Thyroid gland (tissue), 4 donors: ENCODE measurements around the gene SMURF1. TPM values are rescaled to one million over a fixed set of nuclear protein-coding genes. Genes with fewer than 3 reads are reported as not detected.

Source experiments
- DNase-seq, 2 donors: peaks; one replicate each; pipeline ENCODE4 v3.0.0-alpha.2; 2019
- H3K27ac ChIP-seq, 3 donors: fragments of 200-600 bp; sonication (generic); 1 replicate in 2 of 3; 2 replicates in 1 of 3; pipeline ENCODE4 v1.5.1; 2016 to 2019; ENCODE audit warnings: mild to moderate bottlenecking in 1 of 3, moderate library complexity in 1 of 3
- H3K27me3 ChIP-seq: fragments of 200-600 bp; sonication (generic); one replicate; pipeline ENCODE4 v1.5.1; 2019
- H3K36me3 ChIP-seq, 2 donors: fragments of 200-600 bp; sonication (generic); one replicate each; pipeline ENCODE4 v1.5.1; 2016 to 2019
- H3K4me1 ChIP-seq, 2 donors: fragments of 200-600 bp; sonication (generic); one replicate each; pipeline ENCODE4 v1.5.1; 2017 to 2019
- H3K4me3 ChIP-seq, 3 donors: fragments of 200-600 bp; sonication (generic); replicated peaks in 1 of 3; 1 replicate in 2 of 3; 2 replicates in 1 of 3; pipeline ENCODE4 v1.5.1; 2016; ENCODE audit warnings: mild to moderate bottlenecking in 1 of 3
- H3K9me3 ChIP-seq: fragments of 200-600 bp; sonication (generic); one replicate; pipeline ENCODE4 v1.5.1; 2017
- CTCF ChIP-seq, 6 experiments: fragments of 200-600 bp in 3 of 6; fragments of 450-650 bp in 3 of 6; sonication (generic) in 3 of 6; IDR thresholded peaks; one replicate each; pipeline ENCODE4 v1.5.1; 2016 to 2019; ENCODE audit warnings: antibody characterized with exemption in 6 of 6, mild to moderate bottlenecking in 2 of 6, inconsistent platforms in 1 of 6, moderate library complexity in 1 of 6
- POLR2A ChIP-seq, 2 donors: fragments of 450-650 bp; IDR thresholded peaks; one replicate each; pipeline ENCODE4 v1.6.1; 2017; ENCODE audit warnings: antibody characterized with exemption in 2 of 2, mild to moderate bottlenecking in 2 of 2, moderate library complexity in 1 of 2
- WGBS, 2 donors: methylation state at CpG; one replicate each; pipeline ENCODE4 v1.1.5; 2017; 5-methylcytosine and 5-hydroxymethylcytosine counted together
- intact Hi-C: fragments of 100-400 bp; cut with DNase I; formaldehyde crosslinking; loops from one replicate; pipeline ENCODE4 v1.15.1; 2023
- total RNA-seq, 4 donors: library from RNA; depleted of rRNA; stranded (reverse); fragments of >200 nt; gene quantifications; one replicate each; pipeline ENCODE4 v1.2.3, GENCODE V29; 2016

The SMURF1 gene
- total RNA-seq, 4 donors from 2014 or later = 13.9 to 20.6 (median 16.7) TPM

DNA sequence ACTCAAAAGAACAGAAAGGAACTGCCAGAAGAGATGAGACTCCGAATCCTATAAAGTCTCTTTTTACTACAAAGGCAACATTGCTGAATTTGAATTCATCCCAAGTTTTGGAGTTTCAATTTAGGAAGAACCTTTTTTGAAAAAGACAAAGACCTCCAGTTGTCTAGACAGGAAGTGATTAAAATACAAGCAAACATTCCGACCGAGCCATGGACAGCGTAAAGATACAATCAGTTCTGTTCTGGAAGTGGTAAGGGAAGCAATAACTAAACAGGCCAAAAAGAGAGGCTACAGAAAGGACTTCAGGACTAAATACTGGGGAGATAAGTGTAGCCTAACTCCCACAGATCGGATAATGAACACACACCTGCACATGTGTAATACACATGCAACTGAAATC lies 101.0 kb downstream of the SMURF1 start:
- Histone ChIP-seq H3K36me3 (peaks cover 25 to 43% of the 10 kb centered on the region in 2 donors), H3K4me3 (no peak overlapping the region), H3K27me3 (no peaks in the 10 kb centered on the region), H3K4me1 (no peaks in the 10 kb centered on the region), H3K27ac (no peak overlapping the region), H3K9me3 (no peaks in the 10 kb centered on the region)
- no peak for TF ChIP-seq POLR2A (IDR thresholded peaks at IDR 0.05)
- no peak for TF ChIP-seq CTCF (IDR thresholded peaks at IDR 0.05)
- intact Hi-C loops = loop anchor here (5.0 to 10.0 kb wide), 2 partner anchors 99 to 362 kb away; partner anchors contain the start of genes BUD31, PDAP1 and SMURF1
- no peak for DNase-seq
- WGBS, 2 donors = 74 to 81% methylated on average over 5 of the region's 5 CpGs

DNA sequence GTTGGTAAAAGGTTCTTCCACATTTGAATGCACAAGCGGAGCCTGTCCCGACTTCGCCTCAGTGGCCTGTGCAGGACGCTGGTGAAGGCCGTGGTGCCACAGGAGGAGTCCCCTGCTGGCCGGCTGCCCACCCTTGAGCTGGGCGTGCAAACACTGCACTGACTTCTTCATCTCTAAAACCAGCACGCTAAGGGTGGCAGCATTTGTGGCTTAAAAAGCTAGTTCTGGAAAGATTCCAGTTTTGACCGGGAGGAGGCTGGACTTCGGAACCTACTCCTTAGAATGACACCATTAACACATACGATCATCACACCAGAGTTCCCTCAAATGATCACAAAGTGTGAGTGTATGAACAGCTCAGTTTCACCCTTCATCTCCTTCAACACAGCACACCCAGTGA lies 102.4 kb downstream of the SMURF1 start:
- Histone ChIP-seq H3K36me3 (peaks cover 28 to 37% of the 10 kb centered on the region in 2 donors), H3K27me3 (no peaks in the 10 kb centered on the region), H3K4me1 (no peaks in the 10 kb centered on the region), H3K9me3 (no peaks in the 10 kb centered on the region), H3K27ac (no peak overlapping the region), H3K4me3 (no peak overlapping the region)
- DNase-seq = no peak
- TF ChIP-seq POLR2A (IDR thresholded peaks at IDR 0.05) (no peak), CTCF (IDR thresholded peaks at IDR 0.05) (no peak)
- intact Hi-C loops = loop anchor here (5.0 to 10.0 kb wide), 2 partner anchors 101 to 363 kb away; partner anchors contain the start of genes BUD31, PDAP1 and SMURF1
- 79 to 83% methylated on average over 10 to 11 of the region's 11 CpGs for WGBS, 2 donors

DNA sequence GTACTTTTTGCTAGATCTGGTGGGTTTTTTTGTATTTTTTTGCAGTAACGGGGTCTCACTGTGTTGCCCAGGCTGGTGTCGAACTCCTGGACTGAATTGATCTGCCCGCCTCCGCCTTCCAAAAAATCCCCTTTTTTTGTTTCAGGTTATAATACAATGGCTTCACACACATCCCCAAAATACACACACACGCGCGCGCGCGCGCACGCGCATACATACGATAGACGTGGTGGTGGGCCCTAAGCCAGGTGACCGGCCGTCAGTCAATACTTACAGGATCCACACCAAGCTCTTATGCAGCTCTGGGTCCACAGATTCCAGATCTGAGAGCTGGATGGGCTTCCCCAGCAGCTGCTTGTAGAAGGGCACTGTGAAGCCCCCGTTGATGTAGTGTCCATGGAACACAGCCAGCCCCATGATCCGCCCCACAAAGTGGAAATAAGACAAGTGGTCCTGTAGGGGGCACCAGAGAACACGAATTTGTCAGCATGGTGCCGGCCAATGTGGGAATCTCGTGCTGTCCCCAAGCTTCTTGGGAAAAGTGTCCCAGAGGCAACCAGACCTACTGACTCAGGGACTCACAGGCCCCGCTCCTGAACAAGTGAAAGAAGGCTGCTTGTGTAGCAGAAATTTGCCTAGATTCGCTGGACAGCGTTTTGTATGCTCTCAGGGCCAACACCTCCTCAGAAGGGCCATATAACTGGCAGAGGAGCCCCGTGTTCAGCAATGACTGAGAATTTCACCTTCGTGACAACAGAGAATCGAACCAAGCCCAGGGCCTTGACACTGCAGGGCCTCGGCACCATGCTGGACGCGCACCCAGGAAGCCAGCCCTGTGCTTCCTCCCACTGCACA lies 103.6 kb downstream of the SMURF1 start:
- H3K36me3 ChIP-seq = peaks cover 37% of the 10 kb centered on the region in 2 donors
- H3K27me3 ChIP-seq = no peaks in the 10 kb centered on the region
- H3K9me3 ChIP-seq = no peaks in the 10 kb centered on the region
- peak overlapping the region in 1 of 3 donors; percentile 37 for H3K27ac ChIP-seq
- intact Hi-C loops = loop anchor here (5.0 to 10.0 kb wide), 2 partner anchors 102 to 364 kb away; partner anchors contain the start of genes BUD31, PDAP1 and SMURF1
- WGBS, 2 donors = 79 to 81% methylated on average over 31 of the region's 31 CpGs
- peak; percentile 67 to 82 for DNase-seq
- no peaks in the 10 kb centered on the region for H3K4me1 ChIP-seq
- no peak overlapping the region for H3K4me3 ChIP-seq
- TF ChIP-seq CTCF (IDR thresholded peaks at IDR 0.05) = peak; percentile 34 to 69 (median 59)
- TF ChIP-seq POLR2A (IDR thresholded peaks at IDR 0.05) = no peak

- H3K9me3 ChIP-seq = no peaks in the 10 kb centered on the region
- whole genome bisulfite sequencing, 2 donors = 94% methylated on average over 8 of the region's 8 CpGs
- H3K4me1 ChIP-seq = no peaks in the 10 kb centered on the region
- no peak overlapping the region for H3K27ac ChIP-seq
- no peak overlapping the region for H3K4me3 ChIP-seq
- no peaks in the 10 kb centered on the region for H3K27me3 ChIP-seq
- DNase-seq = no peak
- TF ChIP-seq CTCF (IDR thresholded peaks at IDR 0.05) (no peak), POLR2A (IDR thresholded peaks at IDR 0.05) (no peak)
- intact Hi-C loops = loop anchor here (5.0 kb wide), 1 partner anchor 273 kb away; no protein-coding TSS in a partner anchor
- peaks cover 37 to 44% of the 10 kb centered on the region in 2 donors for H3K36me3 ChIP-seq
Observed at GRCh38 chr7:99039384-99039891, 104.5 kb downstream of the SMURF1 start.
